Cardiac muscle cell (in vitro differentiated cells and primary cell): Measurements from ENCODE around the gene PKNOX2. TPM values are rescaled to one million over a fixed set of nuclear protein-coding genes. Genes with fewer than 3 reads are reported as not detected.

ENCODE experiments used
- DNase-seq, 2 donors: peaks; one replicate each; pipeline versions ENCODE4 v3.0.0 to v3.0.0-alpha.2; 2010 to 2017; ENCODE audit warnings: low read depth in 1 of 2, low spot score in 1 of 2
- H3K27ac ChIP-seq: fragments of 200-600 bp; sonication (generic); 2 replicates; pipeline ENCODE4 v1.5.1; 2016
- H3K27me3 ChIP-seq: fragments of 200-600 bp; sonication (generic); 2 replicates; pipeline ENCODE4 v1.6.0; 2016; ENCODE audit warnings: control low read depth
- H3K36me3 ChIP-seq: fragments of 200-600 bp; sonication (generic); 2 replicates; pipeline ENCODE4 v1.5.1; 2016; ENCODE audit warnings: control low read depth
- H3K4me1 ChIP-seq: fragments of 200-600 bp; sonication (generic); 2 replicates; pipeline ENCODE4 v1.8.1; 2017; ENCODE audit warnings: low read depth, mild to moderate bottlenecking, mixed run types
- H3K4me3 ChIP-seq: fragments of 200-600 bp; sonication (generic); 2 replicates; pipeline ENCODE4 v1.5.1; 2016; ENCODE audit warnings: mild to moderate bottlenecking
- H3K9me3 ChIP-seq: fragments of 200-600 bp; sonication (generic); 2 replicates; pipeline ENCODE4 v1.5.1; 2017; ENCODE audit warnings: low read depth, mild to moderate bottlenecking, control low read depth
- CTCF ChIP-seq: IDR thresholded peaks from 2 replicates; pipeline ENCODE4 v1.5.1; 2012; ENCODE audit warnings: low read depth, mild to moderate bottlenecking, low read length
- polyA plus RNA-seq: library from polyadenylated mRNA; unstranded; fragments of >200 nt; fragmentation: Nextera tagmentation; extraction: Ambion mirVana; gene quantifications from 2 replicates; pipeline ENCODE4 v1.2.1, GENCODE V29; 2016
- total RNA-seq: library from RNA; depleted of rRNA; stranded (reverse); fragments of >200 nt; gene quantifications from 2 replicates; pipeline ENCODE4 v1.2.3, GENCODE V29; 2016

Gene PKNOX2
- total and polyA plus RNA-seq, 2 experiments from 2014 or later = 2.1 to 6.1 TPM

- Histone ChIP-seq H3K27ac (no peak overlapping the region), H3K9me3 (no peaks in the 10 kb centered on the region), H3K4me1 (no peaks in the 10 kb centered on the region), H3K27me3 (no peaks in the 10 kb centered on the region), H3K36me3 (no peaks in the 10 kb centered on the region), H3K4me3 (no peak overlapping the region)
- TF ChIP-seq CTCF = no peak
- DNase-seq = no peak
Observed at GRCh38 chr11:125465701-125466100, 301.1 kb downstream of the PKNOX2 start.

DNA sequence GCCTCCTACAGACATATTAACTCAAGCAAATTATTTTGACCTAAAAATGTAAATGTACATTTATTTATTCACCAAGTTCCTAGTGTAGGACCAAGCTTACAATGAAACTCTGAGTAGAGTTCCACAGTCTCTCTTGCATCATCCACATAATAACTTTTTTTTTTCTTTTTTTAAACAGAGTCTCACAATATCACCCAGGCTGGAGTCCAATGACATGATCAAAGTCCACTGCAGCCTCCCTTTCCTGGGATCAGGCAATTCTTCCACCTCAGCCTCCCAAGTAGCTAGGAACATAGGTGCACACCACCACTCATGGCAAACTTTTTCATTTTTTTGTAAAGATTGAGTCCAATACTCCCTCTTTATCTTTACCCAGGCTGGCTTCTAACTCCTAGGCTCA lies 303.5 kb downstream of the PKNOX2 start:
- Histone ChIP-seq H3K9me3 (no peaks in the 10 kb centered on the region), H3K36me3 (no peaks in the 10 kb centered on the region), H3K4me1 (no peaks in the 10 kb centered on the region), H3K27me3 (no peaks in the 10 kb centered on the region), H3K4me3 (no peak overlapping the region), H3K27ac (no peak overlapping the region)
- TF ChIP-seq CTCF = no peak
- no peak for DNase-seq

- H3K9me3 ChIP-seq = no peaks in the 10 kb centered on the region
- no peak for TF ChIP-seq CTCF
- DNase-seq = no peak
Observed at GRCh38 chr11:125468852-125469251, 304.3 kb downstream of the PKNOX2 start.

DNA sequence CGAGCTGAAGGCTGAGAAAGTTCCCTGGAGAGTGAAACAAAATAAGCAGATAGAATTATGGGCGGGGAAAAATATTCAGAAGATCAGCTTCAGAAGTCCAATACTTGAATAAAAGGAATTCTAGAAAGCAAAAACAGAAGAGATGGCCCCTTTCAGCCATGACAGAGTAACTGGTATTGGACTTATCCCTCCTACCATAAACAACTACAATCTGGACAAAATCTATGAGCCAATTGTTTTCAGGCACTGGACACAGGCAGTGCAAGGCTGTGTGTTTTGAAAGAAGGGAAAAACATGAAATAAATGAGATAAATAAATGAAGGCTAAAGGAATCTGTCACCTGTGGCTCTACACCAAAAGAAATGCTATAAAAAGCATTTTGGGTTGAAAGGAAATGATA lies 305.8 kb downstream of the PKNOX2 start:
- Histone ChIP-seq H3K4me3 (no peak overlapping the region), H3K36me3 (no peaks in the 10 kb centered on the region), H3K9me3 (no peaks in the 10 kb centered on the region), H3K4me1 (no peaks in the 10 kb centered on the region), H3K27me3 (no peaks in the 10 kb centered on the region), H3K27ac (no peak overlapping the region)
- no peak for DNase-seq
- TF ChIP-seq CTCF = no peak

More at GRCh38 chr11:125468852-125469251, 304.3 kb downstream of the PKNOX2 start:
- Histone ChIP-seq H3K36me3 (no peaks in the 10 kb centered on the region), H3K27ac (no peak overlapping the region), H3K4me3 (no peak overlapping the region), H3K27me3 (no peaks in the 10 kb centered on the region), H3K4me1 (no peaks in the 10 kb centered on the region)

GRCh38 chr11:125476721-125477120 lies 312.2 kb downstream of the PKNOX2 start:
- Histone ChIP-seq H3K27ac (no peak overlapping the region), H3K4me3 (no peak overlapping the region), H3K9me3 (no peaks in the 10 kb centered on the region), H3K36me3 (no peaks in the 10 kb centered on the region), H3K27me3 (no peaks in the 10 kb centered on the region), H3K4me1 (peaks cover 5% of the 10 kb centered on the region)
- no peak for DNase-seq
- no peak for TF ChIP-seq CTCF

DNA sequence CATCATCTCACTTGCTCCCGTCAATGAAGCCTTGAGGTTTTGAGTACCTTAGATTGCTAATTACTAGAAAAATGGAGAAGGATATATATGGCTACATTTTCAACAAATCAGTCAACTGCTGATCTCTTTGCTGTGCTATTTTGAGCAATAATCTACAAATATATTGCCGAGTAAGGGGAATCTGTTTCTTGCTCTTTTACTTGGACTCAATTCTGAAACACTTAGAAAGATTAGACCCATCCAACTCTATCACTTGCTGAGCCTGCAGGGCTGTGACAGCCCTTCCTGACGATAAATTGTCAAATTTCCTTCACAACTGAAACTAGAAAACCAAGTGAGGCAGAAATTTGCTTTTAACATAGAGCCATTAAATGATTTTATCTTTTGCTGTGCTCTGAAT lies 314.6 kb downstream of the PKNOX2 start:
- Histone ChIP-seq H3K36me3 (no peaks in the 10 kb centered on the region), H3K27ac (no peak overlapping the region), H3K9me3 (no peaks in the 10 kb centered on the region), H3K4me1 (peaks cover 27% of the 10 kb centered on the region), H3K4me3 (no peak overlapping the region), H3K27me3 (no peaks in the 10 kb centered on the region)
- TF ChIP-seq CTCF = no peak
- no peak for DNase-seq
